Vagina (tissue), 2 donors: ENCODE data around the gene TMEM154.

Experiments
- POLR2A ChIP-seq, 2 donors: fragments of 450-650 bp; IDR thresholded peaks; one replicate each; pipeline ENCODE4 v1.6.1; 2017; ENCODE audit warnings: antibody characterized with exemption in 2 of 2, mild to moderate bottlenecking in 2 of 2, moderate library complexity in 2 of 2
- POLR2AphosphoS5 ChIP-seq, 2 donors: sonication (generic); formaldehyde crosslinking; IDR thresholded peaks; one replicate each; pipeline ENCODE4 v1.9.0; 2017; ENCODE audit warnings: antibody characterized with exemption in 2 of 2, mild to moderate bottlenecking in 2 of 2, low read depth in 1 of 2; ENCODE audit not compliant: insufficient read depth in 1 of 2
- TF ChIP-seq, protein P1 (sequence below), 3 experiments: fragments of 450-650 bp in 2 of 3; fragments of 200-600 bp in 1 of 3; sonication (generic) in 1 of 3; IDR thresholded peaks; one replicate each; pipeline ENCODE4 v1.5.1; 2017 to 2019; ENCODE audit warnings: antibody characterized with exemption in 3 of 3, mild to moderate bottlenecking in 2 of 3, moderate library complexity in 2 of 3

DNA sequence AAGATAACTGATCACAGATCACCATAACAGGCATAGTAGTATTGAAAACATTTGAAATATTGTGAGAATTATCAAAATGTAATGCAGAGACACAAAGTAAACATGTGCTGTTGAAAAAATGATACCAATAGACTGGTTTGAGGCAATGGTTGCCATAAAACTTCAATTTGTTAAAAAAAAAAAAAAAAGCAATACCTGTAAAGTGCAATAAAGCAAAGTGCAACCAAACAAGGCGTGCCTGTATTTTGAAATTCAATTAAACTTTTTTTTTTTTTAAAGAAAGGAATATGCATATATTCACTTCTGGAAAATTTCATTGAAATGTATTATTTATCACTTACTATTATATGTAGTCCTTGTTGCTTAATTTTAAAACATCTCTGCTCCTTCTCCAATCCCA lies 27.7 kb downstream of the TMEM154 start:
- no peak for TF ChIP-seq POLR2A (IDR thresholded peaks at IDR 0.05)
- TF ChIP-seq, protein P1, sequence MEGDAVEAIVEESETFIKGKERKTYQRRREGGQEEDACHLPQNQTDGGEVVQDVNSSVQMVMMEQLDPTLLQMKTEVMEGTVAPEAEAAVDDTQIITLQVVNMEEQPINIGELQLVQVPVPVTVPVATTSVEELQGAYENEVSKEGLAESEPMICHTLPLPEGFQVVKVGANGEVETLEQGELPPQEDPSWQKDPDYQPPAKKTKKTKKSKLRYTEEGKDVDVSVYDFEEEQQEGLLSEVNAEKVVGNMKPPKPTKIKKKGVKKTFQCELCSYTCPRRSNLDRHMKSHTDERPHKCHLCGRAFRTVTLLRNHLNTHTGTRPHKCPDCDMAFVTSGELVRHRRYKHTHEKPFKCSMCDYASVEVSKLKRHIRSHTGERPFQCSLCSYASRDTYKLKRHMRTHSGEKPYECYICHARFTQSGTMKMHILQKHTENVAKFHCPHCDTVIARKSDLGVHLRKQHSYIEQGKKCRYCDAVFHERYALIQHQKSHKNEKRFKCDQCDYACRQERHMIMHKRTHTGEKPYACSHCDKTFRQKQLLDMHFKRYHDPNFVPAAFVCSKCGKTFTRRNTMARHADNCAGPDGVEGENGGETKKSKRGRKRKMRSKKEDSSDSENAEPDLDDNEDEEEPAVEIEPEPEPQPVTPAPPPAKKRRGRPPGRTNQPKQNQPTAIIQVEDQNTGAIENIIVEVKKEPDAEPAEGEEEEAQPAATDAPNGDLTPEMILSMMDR (IDR thresholded peaks at IDR 0.05): no peak
- no peak for TF ChIP-seq POLR2AphosphoS5 (IDR thresholded peaks at IDR 0.05; ENCODE audit: insufficient read depth in 1 of 2, low read depth in 1 of 2)
